Renal pelvis (tissue), 4 donors: ENCODE measurements around the gene COG5. TPM values are rescaled to one million over a fixed set of nuclear protein-coding genes. Genes with fewer than 3 reads are reported as not detected.
"Not testable (repeated sequence)": the region's sequence is repeated elsewhere in the genome, so short reads cannot be mapped to it uniquely, and the experiment has no call there.

Source experiments
- DNase-seq: peaks from one replicate; pipeline ENCODE4 v3.0.0-alpha.2; 2013
- polyA plus RNA-seq, 3 donors: library from polyadenylated mRNA; unstranded; fragments of 120-200 nt; gene quantifications; one replicate each; pipeline ENCODE4 v1.2.1, GENCODE V29; 2013; ENCODE audit not compliant: insufficient read length in 3 of 3

The COG5 gene
- polyA plus RNA-seq, 3 donors: 29.9 to 31.4 (median 30.8) TPM

- DNase-seq: no peak
Measured at GRCh38 chr7:107232568-107233090, 331.1 kb downstream of the COG5 start.

DNA sequence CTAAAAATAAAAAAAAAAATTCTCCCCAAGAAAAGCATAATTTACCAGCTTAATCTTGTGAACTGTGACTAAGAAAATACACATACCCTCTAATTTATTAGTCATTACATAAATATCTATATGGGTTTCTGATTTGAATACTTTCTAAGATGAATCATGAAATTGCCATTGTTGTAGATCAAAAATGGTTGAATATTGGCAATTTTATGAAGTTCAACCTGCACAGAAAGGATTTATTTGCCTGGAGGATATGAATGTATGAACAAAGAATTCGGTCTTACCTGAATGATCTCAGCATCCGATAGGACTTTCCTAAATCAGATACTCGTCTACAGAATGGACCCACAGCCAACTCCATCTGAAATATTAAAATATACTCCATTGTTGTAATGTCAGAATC is 333.4 kb downstream of the COG5 start:
- DNase-seq: no peak

DNA sequence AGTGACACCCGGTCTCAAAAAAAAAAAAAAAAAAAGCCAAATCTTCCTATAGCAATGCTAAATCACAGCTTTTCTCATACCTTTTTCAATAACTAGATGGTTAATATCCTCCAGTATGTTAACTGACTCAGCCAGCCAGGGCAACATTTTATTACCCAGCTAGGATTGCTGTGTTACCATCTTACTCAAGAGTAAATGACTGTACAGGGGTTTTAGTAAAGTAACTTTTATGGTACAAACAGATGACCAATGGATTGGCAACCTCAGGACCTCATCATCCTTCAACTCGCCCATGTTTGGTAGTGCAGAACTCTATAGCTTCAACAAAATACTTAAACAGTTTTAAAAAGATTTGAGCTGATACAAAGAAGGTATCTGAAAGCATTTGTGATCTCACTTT is 335.4 kb downstream of the COG5 start:
- DNase-seq: no peak

GRCh38 chr7:107224374-107225223 is 339.1 kb downstream of the COG5 start:
- DNase-seq: no peak

DNA sequence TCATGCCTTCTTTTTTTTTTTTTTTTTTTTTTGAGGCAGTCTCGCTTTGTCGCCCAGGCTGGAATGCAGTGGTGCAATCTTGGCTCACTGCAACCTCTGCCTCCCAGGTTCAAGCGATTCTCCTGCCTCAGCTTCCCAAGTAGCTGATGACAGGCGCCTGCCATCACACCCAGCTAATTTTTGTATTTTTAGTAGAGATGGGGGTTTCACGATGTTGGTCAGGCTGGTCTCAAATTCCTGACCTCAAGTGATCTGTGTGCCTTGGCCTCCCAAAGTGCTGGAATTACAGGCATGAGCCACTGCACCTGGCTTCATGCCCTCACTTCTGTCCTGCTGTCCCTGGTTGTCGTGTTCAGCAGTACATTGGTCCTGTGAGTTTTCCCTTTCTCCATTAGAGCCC is 342.9 kb downstream of the COG5 start:
- not testable (repeated sequence) for DNase-seq

- DNase-seq: no peak
Measured at GRCh38 chr7:107220356-107220755, 343.4 kb downstream of the COG5 start.

DNA sequence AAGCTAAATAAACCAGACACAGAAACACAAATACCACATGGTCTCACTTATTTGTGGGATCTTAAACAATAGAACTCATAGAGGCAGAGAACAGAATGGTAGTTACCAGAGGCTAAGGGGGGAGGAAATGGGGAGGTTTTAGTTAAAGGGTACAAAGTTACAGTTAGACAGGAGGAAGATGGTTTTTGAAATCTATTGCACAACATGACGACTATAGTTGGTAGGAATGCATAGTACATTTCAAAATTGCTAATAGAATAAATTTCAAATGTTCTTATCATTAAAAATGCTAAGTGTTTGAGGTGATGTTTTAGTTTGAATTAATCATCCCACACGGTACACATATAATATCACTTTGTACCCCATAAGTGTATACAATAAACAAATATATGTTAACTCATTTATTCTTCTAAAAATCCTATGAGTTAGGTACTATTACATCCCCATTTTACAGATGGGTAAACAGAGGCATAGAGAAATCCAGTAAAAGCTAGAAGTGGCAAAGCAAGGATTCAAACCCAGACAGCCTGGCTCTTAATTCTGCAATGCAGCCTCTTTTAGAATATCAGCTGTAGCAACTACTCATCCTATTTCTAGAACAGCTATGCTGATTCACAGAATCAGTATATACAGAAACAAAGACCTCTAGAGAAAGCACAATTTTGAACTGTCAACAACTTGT is 344.0 kb downstream of the COG5 start:
- DNase-seq: no peak

DNA sequence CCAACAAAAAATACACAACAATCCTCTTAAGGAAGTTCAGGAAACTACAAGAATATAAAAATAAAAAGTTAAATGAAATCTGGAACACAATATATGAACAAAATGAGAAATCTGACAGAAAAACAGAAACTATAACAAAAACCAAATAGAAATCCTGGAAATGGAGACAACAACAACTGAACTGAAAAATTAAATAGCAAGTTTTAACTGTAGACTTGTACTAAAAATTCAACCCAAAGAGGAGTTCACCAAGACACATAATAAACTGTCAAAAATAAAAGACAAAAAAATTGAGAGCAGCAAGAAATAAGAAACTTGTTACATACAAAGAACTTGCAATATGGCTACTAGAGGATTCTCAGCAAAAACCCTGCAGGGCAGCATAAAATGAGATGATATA is 349.8 kb downstream of the COG5 start:
- no peak for DNase-seq

DNA sequence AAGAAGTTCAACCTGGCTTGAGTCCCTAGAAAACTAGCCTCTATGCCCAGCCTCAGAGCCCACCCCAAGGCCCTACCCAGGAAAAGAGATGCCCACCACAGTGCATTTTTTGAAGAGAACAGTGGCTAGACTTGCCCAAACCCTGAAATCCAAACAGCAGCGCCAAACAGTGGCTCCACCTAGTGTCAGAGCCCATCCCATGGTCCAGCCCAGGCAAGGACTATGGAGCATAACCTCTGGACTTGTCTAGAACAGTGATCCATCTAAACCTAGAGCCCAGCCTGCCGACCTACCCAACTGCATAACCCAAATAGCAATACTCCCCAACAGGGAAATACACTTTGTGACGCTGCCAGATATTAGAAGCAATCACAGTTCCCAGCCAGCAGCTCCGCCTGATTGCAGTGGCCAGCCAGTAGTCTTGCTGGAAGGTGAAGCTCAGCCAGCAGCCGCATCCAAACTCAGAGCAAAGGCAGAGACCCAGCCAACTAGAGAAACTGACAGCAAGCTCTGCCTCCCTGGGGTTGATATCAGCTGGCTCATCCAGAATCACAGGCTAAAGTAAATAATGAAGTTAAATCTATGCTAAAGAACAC is 350.4 kb downstream of the COG5 start:
- DNase-seq: no peak

DNA sequence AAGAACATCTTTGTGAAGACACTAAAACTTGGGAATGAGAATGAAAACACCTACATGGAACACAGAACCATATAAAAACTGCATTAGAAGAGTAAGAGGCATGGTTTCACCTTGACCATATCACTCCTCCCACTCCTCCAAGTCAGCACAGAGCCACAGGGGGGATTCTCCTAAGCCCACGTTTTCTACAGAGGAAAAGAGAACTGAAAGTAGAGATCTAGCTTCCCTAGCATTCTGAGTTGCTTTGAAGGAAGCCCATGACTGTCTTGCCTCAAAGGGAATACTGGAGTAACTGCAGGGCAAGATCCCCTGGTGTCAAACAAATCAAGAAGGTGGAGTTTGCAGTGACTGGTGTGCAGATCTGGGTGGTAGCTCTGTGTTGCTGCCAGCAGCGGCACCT is 351.0 kb downstream of the COG5 start:
- DNase-seq: no peak

DNA sequence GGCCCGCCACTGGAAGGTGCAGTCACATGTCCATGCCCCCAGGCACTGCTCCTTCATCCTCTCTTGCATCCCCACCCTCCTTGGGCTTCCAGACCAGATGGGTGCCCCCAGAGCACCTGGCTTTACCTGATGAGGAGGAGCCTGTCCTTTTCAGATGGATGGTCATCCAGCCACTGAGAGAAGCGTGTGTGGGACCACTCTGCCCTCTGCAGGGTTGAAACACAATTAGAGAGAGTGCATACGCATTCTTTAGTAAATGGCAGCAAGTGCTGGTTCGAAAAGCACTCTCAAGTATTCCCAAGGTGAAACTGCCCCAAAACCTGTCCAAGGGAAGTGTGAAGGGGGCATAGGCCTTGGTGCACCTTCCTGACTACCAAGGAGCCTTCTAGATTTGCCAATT is 353.3 kb downstream of the COG5 start:
- no peak for DNase-seq

DNA sequence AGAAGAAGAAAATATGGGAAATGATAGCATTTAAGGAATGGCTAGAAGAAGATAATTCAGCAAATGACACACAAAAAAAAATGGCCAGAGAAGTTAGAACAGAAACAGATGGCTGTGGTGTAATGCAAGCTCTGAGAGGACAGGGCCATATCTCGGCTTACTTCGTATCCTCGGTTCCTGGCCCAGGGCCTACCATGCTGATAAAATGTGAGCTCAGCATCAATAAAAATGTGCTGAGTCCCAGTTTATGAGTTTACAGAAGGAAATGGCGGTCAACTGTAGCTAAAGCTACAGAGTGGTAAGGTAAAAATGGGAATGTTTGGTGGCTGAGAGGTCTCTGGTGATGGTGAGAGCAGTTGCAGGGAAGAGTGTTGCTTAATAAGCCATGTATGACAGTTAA is 354.2 kb downstream of the COG5 start:
- DNase-seq: no peak

DNA sequence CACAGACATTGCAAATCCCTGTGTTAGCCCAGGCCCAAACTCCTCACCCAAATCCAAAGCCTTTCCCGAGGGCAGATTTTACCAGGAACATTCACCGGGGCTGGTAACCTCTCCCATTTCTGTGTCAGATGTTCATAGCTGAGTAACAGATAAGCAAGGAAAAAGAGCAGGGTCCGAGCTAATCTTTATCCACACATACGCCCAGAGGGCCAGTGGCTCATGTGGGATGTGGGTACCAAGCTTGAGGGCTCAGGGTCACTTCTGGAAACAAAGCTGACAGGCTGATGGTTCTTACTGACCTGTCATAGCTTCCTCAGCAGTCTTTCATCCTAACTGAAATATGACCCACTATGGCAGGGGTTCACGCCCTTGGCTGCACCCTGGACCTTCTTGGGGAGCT is 355.2 kb downstream of the COG5 start:
- DNase-seq: no peak

DNA sequence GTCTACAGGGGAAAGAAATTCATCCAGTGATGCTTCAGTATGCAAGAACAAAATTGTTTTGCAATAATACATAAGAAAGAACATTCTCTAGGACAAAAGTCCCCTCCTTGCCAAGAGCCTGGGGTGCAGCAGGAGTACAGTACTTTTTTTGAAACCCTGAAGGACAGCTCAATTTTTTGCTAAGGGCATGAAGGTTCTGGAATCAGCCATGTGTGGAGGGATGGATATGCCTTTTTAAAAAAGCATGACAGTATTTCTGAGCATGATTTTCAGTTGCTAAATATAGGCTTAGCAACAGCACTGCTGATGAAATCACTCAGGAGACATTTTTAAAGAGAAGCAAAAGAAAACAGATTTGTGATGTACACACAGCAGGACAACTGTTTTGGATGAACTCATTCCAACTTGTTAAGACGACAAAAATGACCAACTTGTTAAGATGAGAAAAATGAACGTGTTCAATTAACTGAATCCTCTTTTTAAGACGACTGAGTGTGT is 355.6 kb downstream of the COG5 start:
- DNase-seq: no peak

GRCh38 chr7:107207459-107207858 is 356.3 kb downstream of the COG5 start:
- DNase-seq: no peak

DNA sequence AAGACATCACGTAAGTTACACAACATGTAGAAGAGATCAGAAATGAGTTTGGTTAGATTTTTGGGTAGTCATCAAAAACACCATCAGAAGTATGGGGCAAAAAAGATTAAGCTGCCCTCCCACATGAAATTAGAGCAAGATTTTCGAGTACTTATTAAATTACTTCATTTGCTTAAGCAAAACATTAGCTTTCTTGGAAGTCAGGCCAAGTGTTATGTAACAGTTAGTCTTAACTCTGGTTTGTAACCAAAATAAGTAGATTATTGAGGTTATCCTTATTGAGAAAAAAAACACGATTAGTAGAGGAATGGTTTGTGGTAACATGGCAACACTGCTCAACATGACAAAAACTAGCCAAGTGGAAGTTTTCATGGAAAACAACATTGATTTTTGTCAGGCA is 357.0 kb downstream of the COG5 start:
- no peak for DNase-seq

GRCh38 chr7:107206136-107206535 is 357.6 kb downstream of the COG5 start:
- no peak for DNase-seq

DNA sequence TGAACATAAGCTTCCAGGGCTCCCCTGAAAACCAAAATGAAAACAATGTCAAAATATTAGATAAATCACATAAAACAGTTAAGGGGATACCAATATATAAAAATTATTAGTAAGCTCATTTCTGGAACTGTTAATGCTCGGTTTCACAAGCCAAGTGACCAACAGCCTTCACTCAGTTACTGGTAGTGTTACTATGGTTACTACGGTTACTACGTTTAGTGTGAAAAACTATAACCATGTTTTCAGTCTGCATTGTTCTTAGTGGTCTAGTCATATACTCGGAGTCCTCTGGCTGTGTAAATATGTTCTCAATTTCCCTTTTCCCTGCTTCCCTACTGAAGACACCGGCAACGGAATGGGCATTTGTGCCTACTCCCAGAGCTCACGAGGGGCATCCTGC is 360.1 kb downstream of the COG5 start:
- DNase-seq: no peak

DNA sequence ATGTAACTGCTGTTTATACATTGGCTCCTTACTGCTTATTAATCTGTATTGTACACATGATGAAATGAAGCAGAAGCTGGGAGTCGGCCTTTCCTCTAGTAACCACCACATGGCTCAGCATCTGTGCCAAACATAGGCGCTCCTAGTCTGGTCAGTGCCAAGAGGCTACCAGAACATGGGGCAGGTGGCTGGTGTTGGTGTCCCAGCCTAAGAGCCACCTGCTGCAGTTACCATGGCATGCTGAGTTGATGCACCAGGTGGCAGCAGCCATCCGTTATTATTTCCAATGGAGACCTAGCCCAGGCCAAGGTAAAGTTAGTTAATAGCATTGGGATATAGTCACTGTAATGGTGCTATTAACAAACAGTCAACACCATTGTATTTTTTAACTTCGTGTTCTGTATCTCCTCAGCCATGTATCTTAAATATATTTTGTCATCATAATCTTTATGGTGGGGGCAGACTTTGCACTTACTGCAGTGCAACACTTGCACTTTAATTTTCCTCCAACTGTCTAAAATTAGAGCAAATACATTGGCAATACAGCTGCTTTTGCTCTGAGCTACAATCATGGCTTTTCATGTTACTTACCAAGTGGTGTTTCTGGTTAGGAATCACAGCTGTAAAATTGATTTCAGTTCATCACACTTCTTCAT is 361.8 kb downstream of the COG5 start:
- peak; percentile 11 for DNase-seq

DNA sequence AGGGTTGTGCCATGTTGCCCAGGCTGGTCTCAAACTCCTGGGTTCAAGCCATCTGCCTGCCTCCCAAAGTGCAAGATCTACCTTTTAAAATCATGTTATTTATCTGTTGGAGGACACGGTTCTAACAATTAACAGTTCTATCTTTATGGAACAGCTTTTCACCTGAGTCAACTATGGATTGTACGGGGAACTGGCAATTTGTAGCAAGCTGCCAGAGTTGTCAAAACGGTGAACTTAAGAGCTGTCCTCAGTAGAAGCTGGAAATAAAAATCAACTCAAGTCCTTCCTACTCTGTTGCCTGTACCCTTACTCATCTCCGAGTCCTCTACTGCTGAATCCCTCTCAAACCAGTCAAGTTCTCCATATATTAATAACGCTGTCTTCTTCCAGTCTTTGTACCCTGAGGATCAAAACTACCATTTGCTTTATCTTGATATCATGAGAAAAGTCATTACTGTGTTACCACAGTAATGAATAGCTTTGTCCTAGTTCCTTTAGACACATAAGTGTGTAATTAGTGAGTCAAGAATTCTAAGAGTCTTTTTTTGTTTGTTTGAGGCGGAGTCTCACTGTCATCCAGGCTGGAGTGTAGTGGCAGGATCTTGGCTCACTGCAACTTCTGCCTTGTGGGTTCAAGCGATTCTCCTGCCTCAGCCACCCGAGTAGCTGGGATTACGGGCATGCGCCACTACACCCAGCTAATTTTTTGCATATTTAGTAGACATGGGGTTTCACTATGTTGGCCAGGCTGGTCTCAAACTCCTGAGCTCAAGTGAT is 366.7 kb downstream of the COG5 start:
- no peak for DNase-seq

DNA sequence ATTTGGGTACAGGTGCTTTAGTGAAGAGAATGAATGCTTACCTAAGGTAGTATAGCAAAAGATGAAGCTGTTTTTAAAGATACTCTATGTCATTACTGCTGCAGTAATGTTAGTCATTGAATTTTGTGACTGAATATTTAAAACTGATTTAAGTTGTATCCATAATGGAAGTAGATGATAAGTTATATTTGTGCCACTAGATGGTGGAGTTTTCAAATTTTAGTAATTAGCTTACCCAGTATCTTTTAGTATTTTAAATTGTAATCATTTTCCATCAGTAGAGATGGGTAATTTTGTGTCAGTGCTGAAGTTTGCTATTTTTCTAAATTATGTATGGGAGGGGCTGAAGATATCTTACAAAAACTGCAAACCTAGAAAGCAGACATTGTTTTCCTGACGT is 369.7 kb downstream of the COG5 start:
- DNase-seq: no peak
